ENCODE measurements around the gene EPHA6.

DNA sequence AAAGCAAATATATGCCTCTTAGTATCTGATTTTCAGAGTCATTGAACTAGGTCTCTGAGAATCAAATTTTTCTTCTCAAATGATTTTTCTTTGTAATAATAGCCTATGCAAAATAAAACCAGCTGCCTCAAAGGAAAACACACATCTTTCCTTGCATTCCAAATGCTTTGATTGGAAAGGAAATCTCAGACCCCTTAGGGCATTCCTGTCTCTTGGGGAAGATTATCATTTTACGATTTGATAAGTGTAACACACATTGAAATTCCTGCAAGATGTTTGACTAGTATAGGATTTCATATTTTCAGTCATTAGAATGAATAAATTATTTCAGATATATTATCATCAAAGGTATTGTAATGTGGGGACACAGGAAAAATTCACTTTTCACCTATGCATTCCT is 244.8 kb downstream of the EPHA6 start:
- TF ChIP-seq CTCF (IDR thresholded peaks at IDR 0.05 in 4 of 5, conservative IDR thresholded peaks at IDR 0.05 in 1 of 5), result no peak
- TF ChIP-seq POLR2A (IDR thresholded peaks at IDR 0.05), result no peak

Measured in gastrocnemius medialis (tissue), 4 donors.